ENCODE data around the gene TBCEL.

The TBCEL gene

GRCh38 chr11:121063728-121064127, 39.8 kb downstream of the TBCEL start:
- no peak for DNase-seq (ENCODE audit: low read depth in 2 of 2)

- no peak for DNase-seq (ENCODE audit: low read depth in 2 of 2)
Measured at GRCh38 chr11:121066623-121067022, 42.7 kb downstream of the TBCEL start.

- no peak for DNase-seq (ENCODE audit: low read depth in 2 of 2)
Measured at GRCh38 chr11:121067026-121067425, 43.1 kb downstream of the TBCEL start.

GRCh38 chr11:121067453-121067852, 43.6 kb downstream of the TBCEL start:
- no peak for DNase-seq (ENCODE audit: low read depth in 2 of 2)

GRCh38 chr11:121067962-121068647, 44.2 kb downstream of the TBCEL start:
- no peak for DNase-seq (ENCODE audit: low read depth in 2 of 2)

GRCh38 chr11:121068787-121069186, 44.9 kb downstream of the TBCEL start:
- DNase-seq (ENCODE audit: low read depth in 2 of 2), result no peak

- no peak for DNase-seq (ENCODE audit: low read depth in 2 of 2)
Measured at GRCh38 chr11:121070951-121071845, 47.3 kb downstream of the TBCEL start.

- no peak for DNase-seq (ENCODE audit: low read depth in 2 of 2)
Measured at GRCh38 chr11:121071846-121072450, 48.0 kb downstream of the TBCEL start.

- DNase-seq (ENCODE audit: low read depth in 2 of 2), result no peak
Measured at GRCh38 chr11:121081321-121081720, 57.4 kb downstream of the TBCEL start.

- no peak for DNase-seq (ENCODE audit: low read depth in 2 of 2)
Measured at GRCh38 chr11:121082219-121082618, 58.3 kb downstream of the TBCEL start.

- no peak for DNase-seq (ENCODE audit: low read depth in 2 of 2)
Measured at GRCh38 chr11:121082670-121083069, 58.8 kb downstream of the TBCEL start.

- no peak for DNase-seq (ENCODE audit: low read depth in 2 of 2)
Measured at GRCh38 chr11:121086866-121087265, 63.0 kb downstream of the TBCEL start.

- DNase-seq (ENCODE audit: low read depth in 2 of 2), result no peak
Measured at GRCh38 chr11:121089566-121089965, 65.7 kb downstream of the TBCEL start.

- no peak for DNase-seq (ENCODE audit: low read depth in 2 of 2)
Measured at GRCh38 chr11:121090145-121090721, 66.3 kb downstream of the TBCEL start.

- no peak for DNase-seq (ENCODE audit: low read depth in 2 of 2)
Measured at GRCh38 chr11:121091492-121092152, 67.7 kb downstream of the TBCEL start.

- DNase-seq (ENCODE audit: low read depth in 2 of 2), result no peak
Measured at GRCh38 chr11:121095561-121095960, 71.7 kb downstream of the TBCEL start.

- DNase-seq (ENCODE audit: low read depth in 2 of 2), result no peak
Measured at GRCh38 chr11:121099364-121099763, 75.5 kb downstream of the TBCEL start.

- no peak for DNase-seq (ENCODE audit: low read depth in 2 of 2)
Measured at GRCh38 chr11:121099885-121100284, 76.0 kb downstream of the TBCEL start.

- DNase-seq (ENCODE audit: low read depth in 2 of 2), result no peak
Measured at GRCh38 chr11:121100943-121101342, 77.0 kb downstream of the TBCEL start, which contains the start of gene TECTA. TECTA (plus strand) TSS chr11:121101243; CDS start chr11:121102666, 1,423 bp downstream.

GRCh38 chr11:121104312-121104762, 80.4 kb downstream of the TBCEL start:
- no peak for DNase-seq (ENCODE audit: low read depth in 2 of 2)

- DNase-seq (ENCODE audit: low read depth in 2 of 2), result no peak
Measured at GRCh38 chr11:121105063-121105480, 81.2 kb downstream of the TBCEL start.

Data from activated CD8-positive, alpha-beta memory T cell treated with anti-CD3 and anti-CD28 coated beads for 4 hours (primary cell).